Measurements from ENCODE around the gene TRAM2.
A peak's percentile ranks its signal among the peaks of the same experiment; 100 is the strongest.

TRAM2 gene

GRCh38 chr6:52588710-52589091 lies 11.8 kb upstream of the TRAM2 start:
- Histone ChIP-seq H3K4me3 (ENCODE audit: low read length) (no peak overlapping the region), H3K4me1 (ENCODE audit: control insufficient read depth, insufficient read depth, low read length) (no peaks in the 10 kb centered on the region), H3K9ac (ENCODE audit: low read length) (no peak overlapping the region), H3K27ac (ENCODE audit: low read depth, low read length) (no peak overlapping the region), H3K27me3 (ENCODE audit: control insufficient read depth, insufficient read depth, low read length) (no peaks in the 10 kb centered on the region), H3K36me3 (ENCODE audit: control insufficient read depth, insufficient read depth, low read length) (no peaks in the 10 kb centered on the region)

DNA sequence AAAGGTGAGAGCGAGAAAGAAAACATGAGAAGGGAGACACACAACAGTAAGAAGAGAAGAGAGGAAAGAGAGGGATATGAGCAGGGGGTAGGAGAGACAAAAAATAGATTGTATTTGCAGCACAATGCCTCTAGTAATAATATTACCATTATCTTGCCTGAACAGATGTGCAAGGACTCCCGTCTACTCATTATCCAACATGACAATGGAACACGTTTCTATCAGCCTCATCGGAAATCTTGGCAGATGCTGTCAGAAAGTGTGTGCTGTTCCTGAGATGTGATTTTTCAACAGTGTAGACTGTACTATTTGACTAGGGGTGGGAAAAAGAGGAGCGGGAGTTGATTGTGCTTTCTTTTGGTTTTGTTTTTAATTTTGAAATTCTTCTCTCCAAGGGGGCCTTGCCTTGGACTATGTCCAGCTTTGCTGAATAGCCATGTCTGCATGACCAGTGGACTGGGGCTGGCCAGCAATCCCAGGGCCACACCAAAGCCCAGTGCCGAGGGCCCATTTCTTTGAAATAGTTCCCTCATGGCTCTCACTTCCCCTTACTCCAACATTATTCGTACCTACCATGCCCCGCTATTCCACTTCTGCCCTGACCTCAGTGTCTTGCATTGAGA lies 11.3 kb upstream of the TRAM2 start:
- no peaks in the 10 kb centered on the region for H3K27me3 ChIP-seq (ENCODE audit: control insufficient read depth, insufficient read depth, low read length)
- no peak overlapping the region for H3K9ac ChIP-seq (ENCODE audit: low read length)

DNA sequence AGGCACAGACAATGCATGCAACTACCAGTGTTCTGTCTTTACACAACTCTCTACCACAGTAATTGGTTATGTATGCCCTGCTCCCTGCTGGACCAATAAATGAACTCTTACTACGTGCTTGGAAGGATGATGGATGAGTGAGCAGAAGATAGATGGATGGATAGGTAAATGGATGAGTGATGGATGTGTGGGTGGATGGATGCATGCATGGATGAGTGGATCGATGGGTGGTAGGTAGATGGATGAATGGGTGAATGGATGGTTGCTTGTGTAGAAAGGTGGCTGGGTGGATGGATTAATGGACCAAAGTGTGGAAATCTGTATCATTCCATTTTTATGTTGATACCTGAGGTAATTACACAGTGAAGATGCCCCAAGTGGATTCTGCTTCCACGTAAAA lies 10.1 kb upstream of the TRAM2 start:
- Histone ChIP-seq H3K36me3 (ENCODE audit: control insufficient read depth, insufficient read depth, low read length) (no peaks in the 10 kb centered on the region), H3K27ac (ENCODE audit: low read depth, low read length) (no peak overlapping the region), H3K9ac (ENCODE audit: low read length) (no peak overlapping the region), H3K4me3 (ENCODE audit: low read length) (no peak overlapping the region), H3K4me1 (ENCODE audit: control insufficient read depth, insufficient read depth, low read length) (no peaks in the 10 kb centered on the region), H3K27me3 (ENCODE audit: control insufficient read depth, insufficient read depth, low read length) (no peaks in the 10 kb centered on the region)

More for the DNA sequence above, 11.3 kb upstream of the TRAM2 start:
- H3K36me3 ChIP-seq (ENCODE audit: control insufficient read depth, insufficient read depth, low read length): no peaks in the 10 kb centered on the region
- no peaks in the 10 kb centered on the region for H3K4me1 ChIP-seq (ENCODE audit: control insufficient read depth, insufficient read depth, low read length)
- no peak overlapping the region for H3K4me3 ChIP-seq (ENCODE audit: low read length)
- H3K27ac ChIP-seq (ENCODE audit: low read depth, low read length): no peak overlapping the region

GRCh38 chr6:52584203-52584602 lies 7.3 kb upstream of the TRAM2 start:
- Histone ChIP-seq H3K4me1 (ENCODE audit: control insufficient read depth, insufficient read depth, low read length) (no peaks in the 10 kb centered on the region), H3K4me3 (ENCODE audit: low read length) (no peak overlapping the region), H3K27me3 (ENCODE audit: control insufficient read depth, insufficient read depth, low read length) (no peaks in the 10 kb centered on the region), H3K36me3 (ENCODE audit: control insufficient read depth, insufficient read depth, low read length) (no peaks in the 10 kb centered on the region), H3K27ac (ENCODE audit: low read depth, low read length) (no peak overlapping the region), H3K9ac (ENCODE audit: low read length) (no peak overlapping the region)

GRCh38 chr6:52582996-52583395 lies 6.1 kb upstream of the TRAM2 start:
- H3K4me1 ChIP-seq (ENCODE audit: control insufficient read depth, insufficient read depth, low read length): no peaks in the 10 kb centered on the region
- H3K27me3 ChIP-seq (ENCODE audit: control insufficient read depth, insufficient read depth, low read length): no peaks in the 10 kb centered on the region
- no peak overlapping the region for H3K27ac ChIP-seq (ENCODE audit: low read depth, low read length)
- no peak overlapping the region for H3K4me3 ChIP-seq (ENCODE audit: low read length)
- H3K36me3 ChIP-seq (ENCODE audit: control insufficient read depth, insufficient read depth, low read length): no peaks in the 10 kb centered on the region
- H3K9ac ChIP-seq (ENCODE audit: low read length): no peak overlapping the region

DNA sequence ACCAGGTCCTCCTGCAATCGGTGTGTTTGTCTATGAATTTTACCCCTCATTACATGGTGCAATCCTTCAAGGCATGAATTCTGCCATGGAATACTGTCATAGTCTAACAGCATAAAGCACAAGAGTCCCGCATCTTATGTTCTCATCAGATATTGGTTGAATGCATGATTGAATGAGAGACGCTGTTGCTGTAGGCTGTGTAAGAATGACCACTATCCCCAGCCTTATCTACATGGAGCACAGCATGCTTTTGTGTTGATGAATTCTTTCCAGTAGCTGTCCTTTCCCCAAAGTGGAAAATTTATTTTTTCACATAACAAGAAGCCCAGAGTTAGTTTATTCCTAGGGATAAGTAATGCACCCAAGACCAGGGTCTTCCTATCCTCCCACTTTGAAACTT lies 5.6 kb upstream of the TRAM2 start:
- Histone ChIP-seq H3K4me1 (ENCODE audit: control insufficient read depth, insufficient read depth, low read length) (peaks cover 3% of the 10 kb centered on the region), H3K36me3 (ENCODE audit: control insufficient read depth, insufficient read depth, low read length) (no peaks in the 10 kb centered on the region), H3K27me3 (ENCODE audit: control insufficient read depth, insufficient read depth, low read length) (no peaks in the 10 kb centered on the region), H3K9ac (ENCODE audit: low read length) (no peak overlapping the region), H3K4me3 (ENCODE audit: low read length) (no peak overlapping the region), H3K27ac (ENCODE audit: low read depth, low read length) (no peak overlapping the region)

- Histone ChIP-seq H3K27ac (ENCODE audit: low read depth, low read length) (no peak overlapping the region), H3K36me3 (ENCODE audit: control insufficient read depth, insufficient read depth, low read length) (no peaks in the 10 kb centered on the region), H3K27me3 (ENCODE audit: control insufficient read depth, insufficient read depth, low read length) (no peaks in the 10 kb centered on the region), H3K4me3 (ENCODE audit: low read length) (no peak overlapping the region), H3K4me1 (ENCODE audit: control insufficient read depth, insufficient read depth, low read length) (peaks cover 3% of the 10 kb centered on the region), H3K9ac (ENCODE audit: low read length) (no peak overlapping the region)
Measured at GRCh38 chr6:52580905-52581304, 4.0 kb upstream of the TRAM2 start.

DNA sequence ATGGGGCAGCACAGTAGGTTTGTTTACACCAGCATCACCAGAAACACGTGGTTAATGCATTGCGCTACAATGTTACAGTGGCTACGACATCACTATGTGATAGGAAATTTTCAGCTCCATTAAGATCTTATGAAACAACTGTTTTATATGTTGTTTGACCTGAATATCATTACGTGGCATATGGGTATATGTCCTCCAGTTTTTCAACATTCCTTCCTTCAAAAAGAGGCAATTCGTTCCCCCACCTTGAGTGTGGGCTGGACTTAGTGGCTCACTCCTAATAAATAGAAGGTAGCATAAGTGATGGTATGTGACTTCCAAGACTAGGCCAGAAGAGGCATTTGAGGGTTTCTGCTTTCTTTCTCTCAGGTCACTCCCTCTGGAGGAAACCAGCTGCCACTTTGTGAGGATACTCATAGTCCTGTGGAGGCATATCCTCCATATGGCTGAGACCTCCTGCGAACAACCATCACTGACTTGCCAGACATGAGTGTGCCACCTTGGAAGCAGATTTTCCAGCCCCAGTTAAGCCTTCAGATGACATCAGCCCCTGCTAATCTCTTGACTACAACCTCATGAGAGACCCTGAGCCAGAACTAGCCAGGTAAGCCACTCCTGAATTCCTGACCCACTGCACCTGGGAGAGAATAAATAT lies 2.3 kb upstream of the TRAM2 start:
- no peak overlapping the region for H3K27ac ChIP-seq (ENCODE audit: low read depth, low read length)
- no peaks in the 10 kb centered on the region for H3K36me3 ChIP-seq (ENCODE audit: control insufficient read depth, insufficient read depth, low read length)
- H3K4me3 ChIP-seq (ENCODE audit: low read length): no peak overlapping the region
- H3K27me3 ChIP-seq (ENCODE audit: control insufficient read depth, insufficient read depth, low read length): no peaks in the 10 kb centered on the region
- peaks cover 3% of the 10 kb centered on the region for H3K4me1 ChIP-seq (ENCODE audit: control insufficient read depth, insufficient read depth, low read length)
- H3K9ac ChIP-seq (ENCODE audit: low read length): no peak overlapping the region

GRCh38 chr6:52577778-52578463 lies 1.1 kb upstream of the TRAM2 start:
- Histone ChIP-seq H3K4me1 (ENCODE audit: control insufficient read depth, insufficient read depth, low read length) (peaks cover 12% of the 10 kb centered on the region), H3K4me3 (ENCODE audit: low read length) (peak overlapping the region; percentile 83), H3K27me3 (ENCODE audit: control insufficient read depth, insufficient read depth, low read length) (no peaks in the 10 kb centered on the region), H3K36me3 (ENCODE audit: control insufficient read depth, insufficient read depth, low read length) (no peaks in the 10 kb centered on the region), H3K27ac (ENCODE audit: low read depth, low read length) (peak overlapping the region; percentile 95), H3K9ac (ENCODE audit: low read length) (peak overlapping the region; percentile 91)

DNA sequence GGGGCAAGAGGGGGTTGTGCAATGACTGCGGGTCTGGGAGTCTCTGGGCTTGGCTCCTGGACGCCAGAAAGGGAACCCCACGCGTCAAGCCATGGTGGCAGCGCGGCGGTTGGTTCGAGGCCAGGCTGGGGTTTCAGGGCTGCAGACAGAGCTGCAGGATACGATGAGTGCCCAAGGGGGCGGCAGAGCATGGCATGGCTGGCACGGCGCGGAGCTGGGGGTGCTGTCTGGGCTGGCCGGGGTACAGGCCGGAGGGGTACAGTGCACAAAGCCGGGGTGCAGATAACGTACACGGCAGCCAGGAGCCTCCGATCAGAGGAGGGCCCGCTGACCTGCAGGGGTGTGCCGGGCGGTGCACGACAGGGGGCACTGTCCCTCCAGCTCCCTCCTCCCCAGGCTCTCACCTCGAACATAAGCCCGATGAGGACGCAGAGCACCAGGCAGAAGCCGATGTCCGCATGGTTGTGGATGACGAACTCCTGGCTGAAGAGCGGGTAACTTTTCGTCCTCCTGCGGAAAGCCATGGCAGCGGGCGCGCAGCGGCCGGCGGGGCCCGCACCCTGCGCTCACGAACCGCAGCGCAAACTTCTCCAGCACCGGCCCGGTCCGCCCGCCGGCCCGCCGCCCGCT lies 353 bp downstream of the TRAM2 start:
- Histone ChIP-seq H3K9ac (ENCODE audit: low read length) (peak overlapping the region; percentile 19), H3K27me3 (ENCODE audit: control insufficient read depth, insufficient read depth, low read length) (no peaks in the 10 kb centered on the region), H3K36me3 (ENCODE audit: control insufficient read depth, insufficient read depth, low read length) (no peaks in the 10 kb centered on the region), H3K4me3 (ENCODE audit: low read length) (peak overlapping the region; percentile 75), H3K27ac (ENCODE audit: low read depth, low read length) (peak overlapping the region; percentile 54), H3K4me1 (ENCODE audit: control insufficient read depth, insufficient read depth, low read length) (peaks cover 12% of the 10 kb centered on the region)

DNA sequence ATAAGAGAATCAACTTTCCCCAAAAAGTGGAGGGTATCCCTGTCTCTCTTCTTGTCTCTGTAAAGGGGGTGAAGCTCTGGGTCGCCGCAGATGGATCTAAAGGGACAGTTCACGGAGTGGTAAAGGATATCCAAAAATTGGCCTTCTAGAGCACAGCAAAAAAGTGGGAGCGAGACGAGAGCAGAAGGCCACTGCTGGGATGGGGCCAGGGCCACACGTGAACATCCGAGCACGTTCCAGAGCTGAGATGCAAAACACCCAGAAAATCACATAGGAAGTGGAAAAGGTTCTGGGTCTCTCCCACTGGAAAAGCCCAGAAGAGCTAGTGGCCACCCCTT lies 837 bp downstream of the TRAM2 start:
- Histone ChIP-seq H3K4me1 (ENCODE audit: control insufficient read depth, insufficient read depth, low read length) (peaks cover 16% of the 10 kb centered on the region), H3K27me3 (ENCODE audit: control insufficient read depth, insufficient read depth, low read length) (no peaks in the 10 kb centered on the region), H3K27ac (ENCODE audit: low read depth, low read length) (peak overlapping the region; percentile 54), H3K4me3 (ENCODE audit: low read length) (peak overlapping the region; percentile 75), H3K36me3 (ENCODE audit: control insufficient read depth, insufficient read depth, low read length) (no peaks in the 10 kb centered on the region), H3K9ac (ENCODE audit: low read length) (peak overlapping the region; percentile 19)

DNA sequence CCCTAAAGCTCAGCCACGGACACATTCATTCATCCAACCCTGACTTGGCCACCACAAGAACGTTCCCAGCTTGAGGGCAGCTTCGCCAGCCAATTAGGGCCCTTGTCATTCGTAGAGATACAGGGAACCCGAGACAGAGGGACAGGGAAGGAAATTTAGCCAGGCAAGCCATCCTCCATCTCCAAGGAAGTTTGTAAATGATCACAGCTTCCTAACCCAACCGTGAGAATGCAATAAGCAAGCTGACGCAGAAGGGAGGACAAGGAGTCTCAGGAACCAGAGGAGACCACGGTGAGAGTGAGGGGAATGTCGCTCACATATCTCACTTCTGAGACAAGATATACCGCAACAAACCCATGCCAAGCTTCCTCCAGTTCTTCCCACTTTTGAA lies 1.4 kb downstream of the TRAM2 start:
- H3K4me1 ChIP-seq (ENCODE audit: control insufficient read depth, insufficient read depth, low read length): peaks cover 19% of the 10 kb centered on the region
- H3K27me3 ChIP-seq (ENCODE audit: control insufficient read depth, insufficient read depth, low read length): no peaks in the 10 kb centered on the region
- peak overlapping the region; percentile 75 for H3K4me3 ChIP-seq (ENCODE audit: low read length)
- no peak overlapping the region for H3K9ac ChIP-seq (ENCODE audit: low read length)
- peak overlapping the region; percentile 41 for H3K27ac ChIP-seq (ENCODE audit: low read depth, low read length)
- no peaks in the 10 kb centered on the region for H3K36me3 ChIP-seq (ENCODE audit: control insufficient read depth, insufficient read depth, low read length)

All from rectal smooth muscle tissue (tissue), 1 donor.